ENCODE data around the gene STK32C.

STK32C gene

DNA sequence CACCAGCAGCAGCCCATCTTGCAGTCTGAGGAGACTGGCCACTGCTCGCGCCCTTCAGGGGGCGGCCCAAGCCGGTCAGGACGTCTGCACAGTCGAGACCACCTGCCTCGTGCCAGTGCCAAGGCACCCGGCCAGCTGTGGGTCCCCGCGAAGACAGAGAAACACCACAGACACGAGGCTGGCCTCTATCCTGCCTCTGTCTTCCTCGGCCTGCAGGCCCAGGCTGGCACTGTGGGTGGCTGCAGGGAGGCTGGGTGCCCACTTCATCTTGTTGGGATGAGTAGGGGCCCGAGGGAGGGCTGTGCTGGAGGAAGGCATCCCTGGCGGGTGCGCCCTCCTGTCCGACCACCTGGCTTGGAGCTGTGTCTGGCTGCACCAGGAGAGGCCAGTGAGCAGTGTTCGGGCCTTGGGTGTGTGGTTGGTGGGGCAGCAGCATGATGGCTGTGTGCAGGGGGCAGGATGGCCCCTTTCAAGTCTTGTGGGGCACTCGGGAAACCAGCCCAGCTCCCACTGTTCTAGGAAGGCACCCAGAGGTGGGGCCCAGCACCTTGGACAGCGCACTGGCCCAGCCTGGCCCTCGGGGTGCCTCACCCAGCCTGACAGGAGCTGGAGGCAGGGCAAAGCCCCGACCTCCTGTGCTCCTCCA is 113.7 kb downstream of the STK32C start:
- no peak overlapping the region for H3K4me3 ChIP-seq (ENCODE audit: low read length)
- DNase-seq (ENCODE audit: low read depth), result no peak
- TF ChIP-seq, protein P1, sequence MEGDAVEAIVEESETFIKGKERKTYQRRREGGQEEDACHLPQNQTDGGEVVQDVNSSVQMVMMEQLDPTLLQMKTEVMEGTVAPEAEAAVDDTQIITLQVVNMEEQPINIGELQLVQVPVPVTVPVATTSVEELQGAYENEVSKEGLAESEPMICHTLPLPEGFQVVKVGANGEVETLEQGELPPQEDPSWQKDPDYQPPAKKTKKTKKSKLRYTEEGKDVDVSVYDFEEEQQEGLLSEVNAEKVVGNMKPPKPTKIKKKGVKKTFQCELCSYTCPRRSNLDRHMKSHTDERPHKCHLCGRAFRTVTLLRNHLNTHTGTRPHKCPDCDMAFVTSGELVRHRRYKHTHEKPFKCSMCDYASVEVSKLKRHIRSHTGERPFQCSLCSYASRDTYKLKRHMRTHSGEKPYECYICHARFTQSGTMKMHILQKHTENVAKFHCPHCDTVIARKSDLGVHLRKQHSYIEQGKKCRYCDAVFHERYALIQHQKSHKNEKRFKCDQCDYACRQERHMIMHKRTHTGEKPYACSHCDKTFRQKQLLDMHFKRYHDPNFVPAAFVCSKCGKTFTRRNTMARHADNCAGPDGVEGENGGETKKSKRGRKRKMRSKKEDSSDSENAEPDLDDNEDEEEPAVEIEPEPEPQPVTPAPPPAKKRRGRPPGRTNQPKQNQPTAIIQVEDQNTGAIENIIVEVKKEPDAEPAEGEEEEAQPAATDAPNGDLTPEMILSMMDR (conservative IDR thresholded peaks at IDR 0.05; ENCODE audit: low read depth, low read length), result no peak

DNA sequence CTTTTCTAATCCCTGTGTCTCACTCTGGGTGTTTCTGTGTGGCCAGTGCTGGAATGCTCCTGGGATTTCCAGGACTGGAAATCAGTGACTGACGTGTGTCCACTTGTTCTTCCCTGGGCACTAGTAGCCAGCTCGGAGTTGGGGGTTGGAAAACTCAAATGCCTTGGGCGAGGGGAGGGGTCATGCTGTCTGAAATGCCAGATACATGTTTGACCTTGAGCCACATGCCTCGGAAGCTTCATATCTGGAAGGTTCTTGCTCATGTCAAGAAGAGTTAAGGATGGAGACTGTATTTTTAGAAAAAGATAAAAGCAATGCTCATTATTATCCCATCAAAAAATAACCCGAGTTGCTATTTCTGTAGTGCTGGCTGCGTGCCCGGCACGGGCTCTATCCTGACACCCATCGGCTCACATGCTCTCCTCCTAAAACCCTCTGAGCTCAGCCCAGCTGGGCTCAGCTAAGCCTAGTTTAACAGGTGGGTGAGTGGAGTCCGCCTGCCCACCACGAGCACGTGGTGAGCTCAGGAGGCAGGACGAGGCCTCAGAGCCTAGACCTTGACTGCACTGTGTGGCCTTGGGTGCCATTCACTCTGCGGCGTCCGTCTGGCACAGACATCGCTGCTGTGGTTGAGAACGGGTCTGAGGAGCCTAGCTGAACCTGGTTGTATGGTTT is 114.6 kb downstream of the STK32C start:
- H3K4me3 ChIP-seq (ENCODE audit: low read length), result no peak overlapping the region
- DNase-seq (ENCODE audit: low read depth), result no peak
- TF ChIP-seq, protein P1 (conservative IDR thresholded peaks at IDR 0.05; ENCODE audit: low read depth, low read length), result no peak

DNA sequence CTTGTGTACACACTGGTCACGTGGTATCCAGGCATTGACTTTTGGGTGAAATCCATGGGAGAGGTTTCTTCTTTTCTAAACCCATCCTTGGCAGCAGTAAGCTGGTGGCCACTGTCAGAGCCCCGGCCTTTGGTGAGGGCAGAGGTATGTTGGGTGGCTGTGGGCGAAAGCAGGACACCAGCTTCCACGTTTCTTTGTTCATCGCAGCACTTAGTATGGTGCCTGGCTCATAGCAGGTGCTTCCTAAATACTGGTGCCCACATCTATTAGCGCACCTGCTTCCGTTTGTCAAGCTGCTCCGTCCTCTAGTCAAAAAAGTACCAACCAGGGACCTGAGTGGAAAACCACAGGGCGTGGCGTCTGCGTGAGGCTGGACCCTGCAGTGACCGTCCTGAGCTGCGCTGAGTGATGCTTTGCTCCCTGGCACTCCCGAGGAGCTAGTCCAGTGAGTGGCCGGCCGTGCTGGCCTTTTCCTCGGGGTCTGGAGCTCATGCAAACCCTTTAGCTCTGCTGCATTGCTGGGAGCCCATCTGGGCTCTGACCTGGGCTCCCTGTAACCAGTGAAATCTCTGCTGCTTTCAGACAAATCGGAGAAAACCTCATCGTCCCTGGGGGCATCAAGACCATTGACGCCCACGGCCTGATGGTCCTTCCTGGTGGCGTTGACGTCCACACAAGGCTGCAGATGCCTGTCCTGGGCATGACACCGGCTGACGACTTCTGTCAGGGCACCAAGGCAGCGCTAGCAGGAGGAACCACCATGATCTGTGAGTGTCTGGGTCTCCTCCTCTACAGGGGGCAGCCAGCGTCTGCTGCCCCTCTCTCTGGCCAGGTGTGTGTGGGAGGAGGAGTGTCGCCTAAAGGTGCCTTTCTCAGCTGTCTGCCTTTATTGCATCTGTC is 115.4 kb downstream of the STK32C start:
- DNase-seq (ENCODE audit: low read depth), result no peak
- no peak overlapping the region for H3K4me3 ChIP-seq (ENCODE audit: low read length)
- TF ChIP-seq, protein P1 (conservative IDR thresholded peaks at IDR 0.05; ENCODE audit: low read depth, low read length), result no peak

DNA sequence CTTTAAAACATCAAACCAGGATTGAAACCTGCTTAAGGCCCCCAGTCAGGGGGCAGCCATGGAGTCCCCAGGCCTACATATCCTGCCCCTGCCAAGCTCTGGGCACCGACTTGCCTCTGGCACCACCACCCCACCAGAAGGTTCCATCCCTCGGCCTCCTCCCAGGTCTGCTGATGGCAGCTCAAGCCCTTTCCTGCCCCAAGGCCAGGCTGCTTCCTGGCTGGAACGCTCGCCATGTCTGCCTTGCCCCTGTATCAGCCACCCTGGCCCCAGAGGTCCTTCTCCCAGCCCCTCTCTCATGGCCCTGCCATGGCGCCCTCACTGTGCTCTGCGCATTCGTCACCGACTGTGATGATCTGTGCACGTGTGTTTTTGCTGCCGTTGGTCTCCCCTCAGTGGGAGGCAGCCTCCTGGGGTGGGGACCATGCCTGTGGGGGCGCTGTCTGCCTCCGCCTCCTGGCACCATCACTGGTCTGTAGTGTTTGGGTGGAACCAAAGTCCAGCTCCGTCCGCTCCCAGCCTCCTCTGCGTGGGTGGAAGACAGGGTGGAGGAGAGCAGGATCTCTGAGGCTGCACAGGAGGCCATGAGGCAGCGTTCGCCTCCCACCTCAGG is 117.8 kb downstream of the STK32C start:
- TF ChIP-seq, protein P1 (conservative IDR thresholded peaks at IDR 0.05; ENCODE audit: low read depth, low read length), result no peak
- DNase-seq (ENCODE audit: low read depth), result no peak
- H3K4me3 ChIP-seq (ENCODE audit: low read length), result no peak overlapping the region

DNA sequence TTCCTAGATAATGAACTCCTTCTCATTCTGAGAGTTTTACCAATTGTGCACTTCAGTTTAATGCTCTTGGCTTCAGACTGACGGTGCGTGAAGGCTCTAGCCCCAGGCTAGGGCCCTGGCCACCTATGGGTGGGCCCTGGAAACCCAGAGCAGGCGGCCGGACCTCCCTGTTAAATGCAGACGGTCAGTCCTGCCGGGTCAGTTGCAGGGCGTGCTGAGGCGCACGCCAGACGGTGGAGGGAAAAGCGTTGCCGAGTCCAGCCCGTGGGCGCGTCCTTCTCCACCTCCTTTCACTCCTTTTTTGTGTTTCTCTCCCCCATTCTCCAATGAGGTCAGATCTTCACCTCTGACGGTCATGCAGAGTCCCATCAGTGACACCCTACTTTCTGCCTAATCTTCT is 118.7 kb downstream of the STK32C start:
- DNase-seq (ENCODE audit: low read depth), result no peak
- H3K4me3 ChIP-seq (ENCODE audit: low read length), result no peak overlapping the region
- TF ChIP-seq, protein P1 (conservative IDR thresholded peaks at IDR 0.05; ENCODE audit: low read depth, low read length), result no peak

DNA sequence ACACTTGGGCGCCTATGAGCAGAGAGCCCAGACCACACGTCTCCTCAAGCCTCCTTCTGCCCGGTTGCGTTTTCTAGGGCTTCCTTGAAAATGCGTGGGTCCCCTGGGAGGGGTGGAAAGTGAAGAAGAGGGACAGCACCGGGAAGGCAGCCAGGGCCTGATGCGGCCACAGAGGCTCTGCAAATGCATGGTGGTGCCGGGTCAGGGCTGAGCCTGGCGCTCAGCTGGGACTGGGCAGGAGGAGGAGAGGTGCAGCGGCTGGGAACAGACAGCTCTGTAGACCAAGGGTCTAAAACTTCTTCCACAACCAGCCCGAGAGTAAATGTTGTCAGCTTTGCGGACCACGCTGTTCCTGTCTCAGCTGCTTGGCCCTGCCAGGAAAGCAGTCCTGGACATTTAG is 119.4 kb downstream of the STK32C start:
- no peak for DNase-seq (ENCODE audit: low read depth)
- TF ChIP-seq, protein P1 (conservative IDR thresholded peaks at IDR 0.05; ENCODE audit: low read depth, low read length), result no peak
- no peak overlapping the region for H3K4me3 ChIP-seq (ENCODE audit: low read length)

Data from retinal pigment epithelial cell (primary cell).